GM13977 (cell line): ENCODE data around the gene LRRN4.

Experiments
- DNase-seq: peaks from one replicate; pipeline ENCODE4 v3.0.0; 2012; ENCODE audit warnings: low spot score
- CTCF ChIP-seq: IDR thresholded peaks from 2 replicates; pipeline ENCODE4 v1.5.1; 2012; ENCODE audit warnings: mild to moderate bottlenecking, control low read depth; ENCODE audit not compliant: insufficient read depth; ENCODE audit errors: extremely low read depth, missing control alignments
- in situ Hi-C: fragments of 300-500 bp; cut with MboI; formaldehyde crosslinking; loops from one replicate; pipeline ENCODE4 v1.12.0; 2022; ENCODE audit warnings: low sequenced_read_pairs, low pct_unique_long_range_greater_than_20kb, mixed read lengths, inconsistent platforms; ENCODE audit not compliant: unreplicated experiment

Gene LRRN4

GRCh38 chr20:5991623-5992441 is 62.0 kb downstream of the LRRN4 start:
- in situ Hi-C loops: no loop called here
- no peak for TF ChIP-seq CTCF
- no peak for DNase-seq

DNA sequence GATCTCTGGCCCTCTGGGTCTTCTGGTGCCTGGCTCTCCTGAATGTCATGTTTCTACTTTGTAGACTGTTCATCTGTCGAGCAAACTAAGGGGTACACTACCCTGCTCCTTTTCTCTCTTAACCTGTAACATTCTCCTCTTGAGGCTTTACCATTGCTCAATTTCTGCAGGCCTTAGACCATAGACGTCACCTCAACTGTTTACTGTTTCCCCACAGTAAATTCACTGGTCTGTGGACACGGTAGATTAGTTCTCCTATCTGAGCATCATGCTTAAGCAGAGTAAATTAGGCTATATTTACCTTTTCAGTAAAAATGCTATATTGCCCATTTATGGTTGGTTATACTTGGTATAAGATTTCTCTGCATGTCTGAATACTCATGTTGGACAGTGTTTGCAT is 62.9 kb downstream of the LRRN4 start:
- in situ Hi-C loops: no loop called here
- DNase-seq: no peak
- no peak for TF ChIP-seq CTCF
